ENCODE results near the gene TRPM3.

TRPM3 gene
- 0 to 0.42 (median 0) reads per million in 9 experiments for total RNA-seq

DNA sequence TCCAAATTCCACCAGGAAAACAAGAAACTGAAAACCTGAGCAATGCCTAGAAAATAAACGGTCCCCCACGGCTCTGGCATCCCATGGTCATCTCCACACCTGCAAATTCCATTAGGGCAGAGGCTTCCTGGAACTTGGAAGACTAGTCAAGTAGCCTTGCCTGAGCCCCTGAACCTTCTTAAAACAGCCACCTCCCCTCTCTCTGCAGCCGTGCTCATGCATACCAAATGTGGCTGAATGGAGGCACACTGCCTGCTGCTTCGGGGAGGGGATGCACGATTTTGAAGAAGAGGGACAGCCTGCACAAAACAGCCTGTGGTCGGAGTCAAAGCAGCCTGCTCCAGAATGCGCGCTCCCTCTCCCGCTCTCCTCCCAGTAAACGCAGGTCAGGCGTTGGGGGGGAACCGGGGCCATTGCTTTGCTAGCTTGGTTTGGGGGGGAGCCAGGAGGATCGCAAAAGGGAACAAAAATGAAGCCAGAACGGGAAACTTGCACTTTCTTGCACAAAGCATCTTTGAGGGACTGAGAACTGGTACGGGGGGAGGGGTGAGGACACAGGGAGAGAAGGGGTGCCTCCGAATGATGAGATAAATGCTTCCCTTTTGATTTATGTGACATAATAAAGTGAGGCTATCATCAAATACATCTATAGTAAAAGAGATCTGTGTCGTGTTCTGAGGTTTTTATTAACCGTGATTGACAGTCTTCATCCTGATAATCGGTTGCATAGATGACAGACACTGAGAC, at the start of gene TRPM3:
Gene TRPM3 (minus strand): TSS at position 347 of the 747 bp plus-strand sequence. CDS start 267 bp downstream, at position 80.
- ATAC-seq (replicated peaks) (no peak), DNase-seq (no peak)
- Mint-ChIP-seq H3K4me3 (no peak within 1 kb of the TSS), H3K27me3 (peaks cover 4 to 9% of the 10 kb centered on the region in 2 donors), H3K4me1 (ENCODE audit: low read depth in 2 of 2) (peaks cover 0 to 4% of the 10 kb centered on the region in 2 donors), H3K9me3 (peaks cover 0 to 4% of the 10 kb centered on the region in 2 donors), H3K36me3 (ENCODE audit: insufficient read depth) (no peaks in the 10 kb centered on the region), H3K27ac (no peak within 1 kb of the TSS)

GRCh38 chr9:71168418-71168817, 47.0 kb upstream of the TRPM3 start:
- Mint-ChIP-seq H3K4me3 (no peak overlapping the region), H3K36me3 (ENCODE audit: insufficient read depth) (no peaks in the 10 kb centered on the region), H3K27ac (no peak overlapping the region), H3K27me3 (no peaks in the 10 kb centered on the region), H3K9me3 (peaks cover 0 to 2% of the 10 kb centered on the region in 2 donors), H3K4me1 (ENCODE audit: low read depth in 2 of 2) (no peaks in the 10 kb centered on the region)
- DNase-seq (no peak), ATAC-seq (replicated peaks) (no peak)

- DNase-seq: no peak
- Mint-ChIP-seq H3K27me3 (no peaks in the 10 kb centered on the region), H3K4me3 (no peak overlapping the region), H3K36me3 (ENCODE audit: insufficient read depth) (no peaks in the 10 kb centered on the region), H3K9me3 (no peaks in the 10 kb centered on the region), H3K4me1 (ENCODE audit: low read depth in 2 of 2) (no peaks in the 10 kb centered on the region), H3K27ac (no peak overlapping the region)
- no peak for ATAC-seq (replicated peaks)
These were observed 40.7 kb upstream of the TRPM3 start for GRCh38 chr9:71162126-71162525.

GRCh38 chr9:71157731-71158130, 36.3 kb upstream of the TRPM3 start:
- no peak for ATAC-seq (replicated peaks)

DNA sequence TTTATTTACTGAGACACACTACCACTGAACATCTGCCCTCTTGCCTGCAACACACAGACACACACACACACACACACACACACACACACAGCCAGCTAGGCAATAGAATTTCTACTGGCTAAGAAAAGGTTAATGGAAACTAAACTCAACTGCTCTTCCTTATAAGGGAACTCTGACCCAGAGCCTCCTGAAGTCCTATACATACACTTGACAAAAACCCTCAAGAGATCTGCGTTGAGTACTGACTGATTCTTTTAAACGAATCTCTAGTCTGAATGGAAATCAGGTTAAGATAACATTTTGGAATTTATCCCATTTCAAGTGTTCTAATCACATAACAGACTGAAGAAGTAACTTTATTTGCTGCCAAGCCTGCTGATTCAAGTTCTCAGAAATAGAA, 25.9 kb upstream of the TRPM3 start:
- Mint-ChIP-seq H3K36me3 (ENCODE audit: insufficient read depth) (no peaks in the 10 kb centered on the region), H3K4me3 (no peak overlapping the region), H3K27me3 (no peaks in the 10 kb centered on the region), H3K9me3 (no peaks in the 10 kb centered on the region), H3K27ac (no peak overlapping the region), H3K4me1 (ENCODE audit: low read depth in 2 of 2) (no peaks in the 10 kb centered on the region)
- DNase-seq: no peak
- no peak for ATAC-seq (replicated peaks)

More at GRCh38 chr9:71157731-71158130, 36.3 kb upstream of the TRPM3 start:
- H3K27ac Mint-ChIP-seq: no peak overlapping the region
- H3K27me3 Mint-ChIP-seq: no peaks in the 10 kb centered on the region
- no peaks in the 10 kb centered on the region for H3K4me1 Mint-ChIP-seq (ENCODE audit: low read depth in 2 of 2)
- H3K4me3 Mint-ChIP-seq: no peak overlapping the region
- no peak for DNase-seq
- peaks cover 0 to 2% of the 10 kb centered on the region in 2 donors for H3K9me3 Mint-ChIP-seq
- no peaks in the 10 kb centered on the region for H3K36me3 Mint-ChIP-seq (ENCODE audit: insufficient read depth)

DNA sequence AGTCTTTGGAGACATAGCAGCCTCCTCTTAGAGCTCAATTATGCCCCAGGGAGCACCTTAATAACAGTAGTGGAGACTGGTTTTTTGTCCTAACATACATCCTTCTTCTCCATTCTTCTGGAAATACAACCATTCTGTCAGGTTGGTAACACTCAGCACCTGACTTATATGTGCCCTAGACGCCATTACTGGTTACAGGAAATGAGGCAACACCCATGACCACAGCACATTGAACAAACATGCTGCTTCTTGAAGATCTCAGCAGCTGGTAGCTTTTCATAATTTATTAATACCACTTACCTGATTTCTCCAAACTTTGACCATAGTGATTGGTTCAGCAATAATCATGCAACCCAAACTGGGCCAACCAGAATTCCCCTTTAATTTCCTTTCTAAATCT, 25.1 kb upstream of the TRPM3 start:
- ATAC-seq (replicated peaks) (no peak), DNase-seq (no peak)
- Mint-ChIP-seq H3K36me3 (ENCODE audit: insufficient read depth) (no peaks in the 10 kb centered on the region), H3K4me3 (no peak overlapping the region), H3K9me3 (no peaks in the 10 kb centered on the region), H3K27ac (no peak overlapping the region), H3K27me3 (no peaks in the 10 kb centered on the region), H3K4me1 (ENCODE audit: low read depth in 2 of 2) (no peaks in the 10 kb centered on the region)

- H3K36me3 Mint-ChIP-seq (ENCODE audit: insufficient read depth): no peaks in the 10 kb centered on the region
- H3K9me3 Mint-ChIP-seq: no peaks in the 10 kb centered on the region
- no peak overlapping the region for H3K27ac Mint-ChIP-seq
- no peak for ATAC-seq (replicated peaks)
- no peak for DNase-seq
- no peaks in the 10 kb centered on the region for H3K27me3 Mint-ChIP-seq
- no peak overlapping the region for H3K4me3 Mint-ChIP-seq
- no peaks in the 10 kb centered on the region for H3K4me1 Mint-ChIP-seq (ENCODE audit: low read depth in 2 of 2)
These were observed 23.8 kb upstream of the TRPM3 start for GRCh38 chr9:71145179-71145578.

- Mint-ChIP-seq H3K4me1 (ENCODE audit: low read depth in 2 of 2) (no peaks in the 10 kb centered on the region), H3K27ac (no peak overlapping the region), H3K9me3 (no peaks in the 10 kb centered on the region), H3K4me3 (no peak overlapping the region), H3K27me3 (no peaks in the 10 kb centered on the region), H3K36me3 (ENCODE audit: insufficient read depth) (no peaks in the 10 kb centered on the region)
- ATAC-seq (replicated peaks) (no peak), DNase-seq (no peak)
These were observed 23.1 kb upstream of the TRPM3 start for GRCh38 chr9:71144495-71144894.

DNA sequence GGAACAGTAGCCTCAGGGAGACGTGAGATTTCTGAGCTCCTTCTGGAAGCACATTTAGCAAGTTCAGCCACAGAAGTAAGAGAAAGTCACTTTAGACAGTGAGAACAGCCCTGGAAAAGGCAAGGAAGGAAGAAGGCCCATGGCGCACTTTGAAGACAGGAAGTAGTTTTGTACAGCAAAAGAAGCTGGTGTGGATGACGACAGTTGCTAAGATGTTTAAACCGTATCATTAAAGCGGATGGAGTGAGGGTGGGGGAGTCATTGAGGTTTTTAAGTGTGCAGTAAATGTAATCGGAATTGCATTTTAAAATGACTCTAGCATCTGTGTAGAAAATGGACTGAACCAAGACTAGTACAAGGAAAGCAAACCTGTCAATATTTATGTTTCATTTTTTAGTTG, 15.3 kb upstream of the TRPM3 start:
- Mint-ChIP-seq H3K9me3 (no peaks in the 10 kb centered on the region), H3K4me1 (ENCODE audit: low read depth in 2 of 2) (no peaks in the 10 kb centered on the region), H3K36me3 (ENCODE audit: insufficient read depth) (no peaks in the 10 kb centered on the region), H3K4me3 (no peak overlapping the region), H3K27ac (no peak overlapping the region), H3K27me3 (no peaks in the 10 kb centered on the region)
- no peak for DNase-seq
- ATAC-seq (replicated peaks): no peak

DNA sequence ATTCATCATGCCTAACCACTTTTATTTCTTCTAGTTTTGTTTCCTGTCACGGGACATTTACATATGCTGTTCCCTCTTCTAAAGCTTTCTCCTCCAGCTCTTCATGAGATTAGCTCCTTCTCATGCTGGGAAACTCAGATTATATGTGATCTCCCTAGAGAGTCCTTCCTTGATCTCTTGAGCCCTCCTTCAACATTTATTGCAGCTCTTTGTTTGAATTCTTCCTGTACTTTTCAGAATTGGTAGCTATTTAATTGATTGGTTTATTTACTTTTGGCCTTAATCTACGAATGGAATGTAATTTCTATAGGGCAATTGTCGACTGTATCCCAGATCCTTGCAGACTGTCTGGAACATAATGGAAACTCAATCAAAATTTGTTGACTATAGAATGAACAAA, 9.7 kb upstream of the TRPM3 start:
- Mint-ChIP-seq H3K9me3 (no peaks in the 10 kb centered on the region), H3K4me3 (no peak overlapping the region), H3K4me1 (ENCODE audit: low read depth in 2 of 2) (no peaks in the 10 kb centered on the region), H3K36me3 (ENCODE audit: insufficient read depth) (no peaks in the 10 kb centered on the region), H3K27me3 (no peaks in the 10 kb centered on the region), H3K27ac (no peak overlapping the region)
- DNase-seq (no peak), ATAC-seq (replicated peaks) (no peak)

DNA sequence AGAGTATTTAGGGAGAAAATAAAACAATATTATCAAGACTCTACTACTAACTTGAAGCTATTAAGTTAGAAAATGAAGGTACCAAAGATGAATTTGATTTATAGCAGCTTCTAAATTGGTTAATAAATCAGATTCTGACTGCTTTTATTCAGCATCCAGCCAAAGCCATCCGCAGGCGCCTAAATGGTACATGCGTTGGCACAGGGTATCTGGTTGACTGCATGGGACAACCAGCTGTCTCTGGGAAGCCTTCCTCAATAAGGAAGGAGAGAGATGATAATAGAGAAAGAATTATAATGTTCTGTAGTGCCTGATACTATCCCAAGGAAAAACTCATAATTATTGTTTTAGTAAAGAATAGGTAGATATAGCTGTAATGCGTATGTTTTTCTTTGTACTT, 9.1 kb upstream of the TRPM3 start:
- ATAC-seq (replicated peaks) (no peak), DNase-seq (no peak)
- no peak overlapping the region for H3K4me3 Mint-ChIP-seq
- H3K9me3 Mint-ChIP-seq: no peaks in the 10 kb centered on the region
- H3K36me3 Mint-ChIP-seq (ENCODE audit: insufficient read depth): no peaks in the 10 kb centered on the region
- H3K4me1 Mint-ChIP-seq (ENCODE audit: low read depth in 2 of 2): no peaks in the 10 kb centered on the region
- peaks cover 0 to under 1% of the 10 kb centered on the region in 2 donors for H3K27me3 Mint-ChIP-seq
- no peak overlapping the region for H3K27ac Mint-ChIP-seq

GRCh38 chr9:71128796-71129195, 7.4 kb upstream of the TRPM3 start:
- no peak for DNase-seq
- no peaks in the 10 kb centered on the region for H3K4me1 Mint-ChIP-seq (ENCODE audit: low read depth in 2 of 2)
- no peak for ATAC-seq (replicated peaks)
- no peak overlapping the region for H3K27ac Mint-ChIP-seq
- no peaks in the 10 kb centered on the region for H3K9me3 Mint-ChIP-seq
- H3K27me3 Mint-ChIP-seq: peaks cover 0 to 4% of the 10 kb centered on the region in 2 donors
- no peaks in the 10 kb centered on the region for H3K36me3 Mint-ChIP-seq (ENCODE audit: insufficient read depth)
- no peak overlapping the region for H3K4me3 Mint-ChIP-seq

DNA sequence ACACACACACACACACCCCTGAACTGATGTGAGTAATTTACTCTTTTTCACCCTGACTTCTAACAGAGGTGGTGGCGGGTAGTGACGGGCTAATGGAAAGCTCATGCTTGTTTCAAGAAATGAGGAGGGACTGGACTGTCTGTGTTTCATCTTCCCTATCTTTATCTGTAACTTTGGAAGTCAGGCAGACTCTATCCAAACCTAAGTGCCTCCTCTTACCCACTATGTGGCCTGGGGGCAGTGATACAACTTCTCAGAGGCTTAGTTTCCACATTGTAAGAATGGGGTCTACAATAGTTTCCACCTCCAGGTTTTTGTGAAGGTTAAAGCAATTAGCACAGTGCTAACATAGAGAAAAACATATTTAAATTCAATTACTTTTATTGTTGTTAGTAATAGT, 5.9 kb upstream of the TRPM3 start:
- ATAC-seq (replicated peaks) (no peak), DNase-seq (no peak)
- H3K9me3 Mint-ChIP-seq: no peaks in the 10 kb centered on the region
- no peaks in the 10 kb centered on the region for H3K4me1 Mint-ChIP-seq (ENCODE audit: low read depth in 2 of 2)
- H3K27ac Mint-ChIP-seq: no peak overlapping the region
- no peaks in the 10 kb centered on the region for H3K36me3 Mint-ChIP-seq (ENCODE audit: insufficient read depth)
- H3K4me3 Mint-ChIP-seq: no peak overlapping the region
- peaks cover 2 to 4% of the 10 kb centered on the region in 2 donors for H3K27me3 Mint-ChIP-seq

DNA sequence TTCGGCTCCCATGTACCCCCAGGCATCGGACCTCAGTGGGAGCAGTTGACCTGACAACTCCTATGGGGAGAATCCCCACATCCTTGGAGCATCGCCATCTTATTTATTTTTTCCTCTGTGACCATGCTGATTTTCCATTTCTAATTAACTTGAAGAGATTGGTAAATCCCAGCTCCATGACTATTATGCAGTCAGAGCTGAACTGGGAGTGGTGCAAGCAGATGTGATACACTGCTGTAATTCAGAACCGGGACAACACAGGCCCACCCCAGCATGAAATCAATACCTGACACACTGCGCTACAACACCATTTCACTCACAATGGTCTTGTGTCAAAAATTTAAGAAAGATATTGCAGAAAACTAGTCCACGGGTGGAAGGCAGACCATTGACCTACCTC, 1.0 kb upstream of the TRPM3 start:
- no peaks in the 10 kb centered on the region for H3K36me3 Mint-ChIP-seq (ENCODE audit: insufficient read depth)
- H3K9me3 Mint-ChIP-seq: no peaks in the 10 kb centered on the region
- peaks cover 4 to 9% of the 10 kb centered on the region in 2 donors for H3K27me3 Mint-ChIP-seq
- ATAC-seq (replicated peaks) (no peak), DNase-seq (no peak)
- peaks cover 0 to 4% of the 10 kb centered on the region in 2 donors for H3K4me1 Mint-ChIP-seq (ENCODE audit: low read depth in 2 of 2)
- H3K4me3 Mint-ChIP-seq: no peak overlapping the region
- no peak overlapping the region for H3K27ac Mint-ChIP-seq

DNA sequence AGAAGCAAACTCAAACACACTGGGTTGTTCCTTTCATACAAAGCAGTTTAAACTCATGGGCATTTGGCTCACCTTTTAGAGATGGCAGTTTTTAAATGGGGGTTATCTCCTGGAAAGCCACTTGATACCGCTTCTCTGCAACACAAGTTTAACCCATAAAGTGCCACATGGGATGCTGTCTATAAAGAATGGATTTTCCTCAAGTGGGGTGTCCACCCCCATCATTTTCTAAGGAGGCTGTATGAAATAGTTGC, 528 bp upstream of the TRPM3 start:
- H3K27me3 Mint-ChIP-seq: peaks cover 4 to 9% of the 10 kb centered on the region in 2 donors
- H3K27ac Mint-ChIP-seq: no peak overlapping the region
- peaks cover 0 to 4% of the 10 kb centered on the region in 2 donors for H3K4me1 Mint-ChIP-seq (ENCODE audit: low read depth in 2 of 2)
- DNase-seq: no peak
- no peak overlapping the region for H3K4me3 Mint-ChIP-seq
- no peaks in the 10 kb centered on the region for H3K36me3 Mint-ChIP-seq (ENCODE audit: insufficient read depth)
- H3K9me3 Mint-ChIP-seq: peaks cover 0 to 3% of the 10 kb centered on the region in 2 donors
- no peak for ATAC-seq (replicated peaks)
